DND-41 (cell line): Measurements from ENCODE around the gene PEA15.

Experiments used
- ATAC-seq: fragments of 200-7000 bp; cut with Tn5 transposase; 3 replicates; pipeline ENCODE4 v1.9.1; 2021; ENCODE audit warnings: low read depth; ENCODE audit not compliant: insufficient read depth
- DNase-seq: peaks from one replicate; pipeline ENCODE4 v3.0.0-alpha.2; 2020
- H2AFZ ChIP-seq: 2 replicates; pipeline ENCODE4 v1.6.0; 2012; ENCODE audit warnings: low read depth, low read length
- H3K27ac ChIP-seq: 2 replicates; pipeline ENCODE4 v1.5.1; 2012; ENCODE audit warnings: low read length, inconsistent platforms
- H3K27me3 ChIP-seq: fragments of 200-600 bp; sonication (generic); 2 replicates; pipeline ENCODE4 v1.6.0; 2012; ENCODE audit warnings: low read length, mild to moderate bottlenecking, inconsistent platforms; ENCODE audit not compliant: insufficient read depth, poor library complexity
- H3K36me3 ChIP-seq: 2 replicates; pipeline ENCODE4 v1.5.1; 2012; ENCODE audit warnings: low read length, inconsistent platforms; ENCODE audit not compliant: insufficient read depth
- H3K4me1 ChIP-seq: 2 replicates; pipeline ENCODE4 v1.5.1; 2012; ENCODE audit warnings: mild to moderate bottlenecking, low read length; ENCODE audit not compliant: insufficient read depth
- H3K4me2 ChIP-seq: 2 replicates; pipeline ENCODE4 v1.6.0; 2012; ENCODE audit warnings: mild to moderate bottlenecking, moderate library complexity, low read length, inconsistent platforms; ENCODE audit not compliant: insufficient read depth
- H3K4me3 ChIP-seq, 2 experiments: fragments of 200-600 bp in 1 of 2; shearing (Covaris generic) in 1 of 2; 2 replicates each; pipeline ENCODE4 v1.5.1; 2012 to 2016; ENCODE audit warnings: inconsistent platforms in 2 of 2, low read length in 2 of 2, mild to moderate bottlenecking in 2 of 2, low read depth in 1 of 2, moderate library complexity in 1 of 2
- H3K79me2 ChIP-seq: 2 replicates; pipeline ENCODE4 v1.6.0; 2012; ENCODE audit warnings: low read length, inconsistent platforms; ENCODE audit not compliant: insufficient read depth
- H3K9ac ChIP-seq: 2 replicates; pipeline ENCODE4 v1.6.0; 2012; ENCODE audit warnings: low read depth, mild to moderate bottlenecking, inconsistent platforms, low read length, moderate library complexity
- H3K9me3 ChIP-seq: 2 replicates; pipeline ENCODE4 v1.5.1; 2012; ENCODE audit warnings: low read length, moderate library complexity, mild to moderate bottlenecking, inconsistent platforms; ENCODE audit not compliant: insufficient read depth, severe bottlenecking
- H4K20me1 ChIP-seq: 2 replicates; pipeline ENCODE4 v1.6.0; 2012; ENCODE audit warnings: low read length; ENCODE audit not compliant: insufficient read depth
- EZH2 ChIP-seq: IDR thresholded peaks from 3 replicates; pipeline ENCODE4 v1.6.1; 2012; ENCODE audit warnings: borderline replicate concordance, low read depth, mild to moderate bottlenecking, moderate library complexity, low read length, inconsistent platforms; ENCODE audit not compliant: severe bottlenecking
- TF ChIP-seq, protein P1 (sequence below): IDR thresholded peaks from 2 replicates; pipeline ENCODE4 v1.5.1; 2012; ENCODE audit warnings: borderline replicate concordance, low read length, moderate library complexity, mild to moderate bottlenecking; ENCODE audit not compliant: poor library complexity, severe bottlenecking; ENCODE audit errors: extremely low read depth

The PEA15 gene

DNA sequence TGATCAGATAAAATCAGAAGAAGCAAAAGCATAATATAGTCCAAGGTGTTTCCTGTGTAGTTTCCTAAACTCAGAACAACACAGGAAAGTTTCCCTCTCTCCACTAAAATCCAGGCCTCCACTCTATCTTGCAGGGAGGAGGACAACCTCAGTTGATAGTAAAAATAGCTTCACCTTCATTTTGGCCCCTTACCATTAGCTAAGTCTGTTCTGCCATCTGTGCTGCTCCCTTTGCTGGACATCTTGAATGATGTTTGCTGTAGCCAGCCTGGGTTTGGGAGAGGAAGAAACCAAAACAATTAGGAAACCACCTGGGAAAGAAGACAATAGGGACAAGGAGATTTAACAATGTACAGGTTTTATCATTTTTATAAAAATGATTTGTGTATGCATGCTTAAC lies 38.6 kb downstream of the PEA15 start:
- no peak overlapping the region for H3K4me2 ChIP-seq
- H3K9me3 ChIP-seq, result no peaks in the 10 kb centered on the region
- no peak for ATAC-seq
- peaks cover 62% of the 10 kb centered on the region for H3K36me3 ChIP-seq
- peaks cover 14% of the 10 kb centered on the region for H4K20me1 ChIP-seq
- peaks cover 53% of the 10 kb centered on the region for H3K79me2 ChIP-seq
- no peak overlapping the region for H3K4me3 ChIP-seq
- H3K27me3 ChIP-seq, result no peaks in the 10 kb centered on the region
- DNase-seq, result no peak
- H3K4me1 ChIP-seq, result no peaks in the 10 kb centered on the region; the same call in 1 of the 2 replicates
- H3K27ac ChIP-seq, result no peak overlapping the region
- H3K9ac ChIP-seq, result no peak overlapping the region
- TF ChIP-seq EZH2, result no peak
- TF ChIP-seq, protein P1, sequence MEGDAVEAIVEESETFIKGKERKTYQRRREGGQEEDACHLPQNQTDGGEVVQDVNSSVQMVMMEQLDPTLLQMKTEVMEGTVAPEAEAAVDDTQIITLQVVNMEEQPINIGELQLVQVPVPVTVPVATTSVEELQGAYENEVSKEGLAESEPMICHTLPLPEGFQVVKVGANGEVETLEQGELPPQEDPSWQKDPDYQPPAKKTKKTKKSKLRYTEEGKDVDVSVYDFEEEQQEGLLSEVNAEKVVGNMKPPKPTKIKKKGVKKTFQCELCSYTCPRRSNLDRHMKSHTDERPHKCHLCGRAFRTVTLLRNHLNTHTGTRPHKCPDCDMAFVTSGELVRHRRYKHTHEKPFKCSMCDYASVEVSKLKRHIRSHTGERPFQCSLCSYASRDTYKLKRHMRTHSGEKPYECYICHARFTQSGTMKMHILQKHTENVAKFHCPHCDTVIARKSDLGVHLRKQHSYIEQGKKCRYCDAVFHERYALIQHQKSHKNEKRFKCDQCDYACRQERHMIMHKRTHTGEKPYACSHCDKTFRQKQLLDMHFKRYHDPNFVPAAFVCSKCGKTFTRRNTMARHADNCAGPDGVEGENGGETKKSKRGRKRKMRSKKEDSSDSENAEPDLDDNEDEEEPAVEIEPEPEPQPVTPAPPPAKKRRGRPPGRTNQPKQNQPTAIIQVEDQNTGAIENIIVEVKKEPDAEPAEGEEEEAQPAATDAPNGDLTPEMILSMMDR, result no peak
- H2AFZ ChIP-seq, result no peak overlapping the region

DNA sequence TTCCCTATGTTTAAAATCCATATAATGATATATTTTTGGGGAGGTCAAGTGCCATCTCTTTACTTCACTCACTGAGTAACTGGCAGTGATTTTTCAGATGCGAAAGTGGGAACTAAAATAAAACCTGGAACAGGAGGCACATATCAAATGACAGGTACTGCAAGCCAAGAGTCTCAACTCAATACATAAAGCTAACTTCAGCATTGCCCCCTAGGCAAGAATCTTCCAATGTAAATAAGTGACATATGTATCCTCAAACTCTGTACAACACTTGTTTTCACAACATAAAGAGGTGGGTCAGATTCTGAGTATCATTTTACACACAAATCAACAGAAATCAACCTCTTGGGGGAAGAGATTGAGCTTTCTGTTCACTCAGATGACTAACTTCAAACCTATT lies 39.0 kb downstream of the PEA15 start:
- Histone ChIP-seq H3K79me2 (peaks cover 58% of the 10 kb centered on the region), H3K4me3 (no peak overlapping the region), H4K20me1 (peaks cover 14% of the 10 kb centered on the region), H3K4me1 (no peaks in the 10 kb centered on the region; the same call in 1 of the 2 replicates), H3K36me3 (peaks cover 57% of the 10 kb centered on the region), H3K27ac (no peak overlapping the region), H3K4me2 (no peak overlapping the region), H3K9ac (no peak overlapping the region), H2AFZ (no peak overlapping the region), H3K27me3 (no peaks in the 10 kb centered on the region), H3K9me3 (no peaks in the 10 kb centered on the region)
- TF ChIP-seq EZH2, result no peak
- TF ChIP-seq, protein P1, result no peak
- no peak for DNase-seq
- no peak for ATAC-seq

DNA sequence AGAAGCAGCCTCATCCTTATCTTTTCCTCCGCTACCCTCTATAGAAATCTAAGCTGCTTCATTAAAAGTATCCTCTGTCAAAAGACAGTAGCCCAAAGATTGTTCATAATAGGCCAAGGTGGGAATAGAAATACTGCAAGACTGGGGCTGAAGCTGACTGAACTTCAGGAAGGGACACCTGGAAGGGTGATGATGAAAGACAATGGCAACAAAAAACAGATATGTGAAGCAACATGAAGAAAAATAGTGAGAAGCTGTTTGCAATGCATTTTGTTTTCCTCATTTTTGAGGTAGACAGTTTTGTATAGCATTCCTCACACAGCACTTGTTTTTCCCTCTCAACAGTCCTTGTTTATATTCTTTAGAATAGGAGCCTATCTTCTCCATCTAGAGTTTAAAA lies 40.2 kb downstream of the PEA15 start:
- DNase-seq (no peak), ATAC-seq (no peak)
- no peak overlapping the region for H3K9ac ChIP-seq
- H3K9me3 ChIP-seq, result no peaks in the 10 kb centered on the region
- H2AFZ ChIP-seq, result no peak overlapping the region
- H4K20me1 ChIP-seq, result peaks cover 13% of the 10 kb centered on the region
- H3K4me2 ChIP-seq, result no peak overlapping the region
- H3K27me3 ChIP-seq, result no peaks in the 10 kb centered on the region
- H3K79me2 ChIP-seq, result peaks cover 67% of the 10 kb centered on the region
- no peak for TF ChIP-seq EZH2
- TF ChIP-seq, protein P1, result no peak
- no peak overlapping the region for H3K27ac ChIP-seq
- peaks cover 46% of the 10 kb centered on the region for H3K36me3 ChIP-seq
- no peak overlapping the region for H3K4me3 ChIP-seq
- H3K4me1 ChIP-seq, result no peaks in the 10 kb centered on the region; the same call in 1 of the 2 replicates

DNA sequence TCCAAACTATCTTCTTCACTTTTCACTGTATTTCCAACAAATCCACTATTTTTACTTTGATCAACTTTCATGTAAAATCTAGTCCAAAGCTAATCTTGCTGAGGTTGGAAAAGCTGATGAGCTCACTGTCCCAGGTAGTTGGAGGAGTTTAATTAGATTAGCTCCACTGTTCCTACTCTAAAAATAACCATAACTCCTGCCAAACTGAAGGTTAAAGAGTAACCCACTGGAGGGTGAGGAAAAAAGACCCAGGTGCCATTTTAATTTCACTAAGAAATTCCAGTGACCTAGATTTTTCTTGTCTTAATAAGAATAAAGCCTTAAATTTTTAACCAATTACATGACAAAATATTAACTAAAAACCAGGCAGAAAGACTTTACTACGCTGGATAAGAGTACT lies 41.9 kb downstream of the PEA15 start:
- DNase-seq, result no peak

More for the DNA sequence above, 41.9 kb downstream of the PEA15 start:
- H3K4me1 ChIP-seq, result no peaks in the 10 kb centered on the region; the same call in 1 of the 2 replicates
- peaks cover 77% of the 10 kb centered on the region for H3K79me2 ChIP-seq
- H3K36me3 ChIP-seq, result peaks cover 49% of the 10 kb centered on the region
- no peak overlapping the region for H3K9ac ChIP-seq
- H4K20me1 ChIP-seq, result peaks cover 20% of the 10 kb centered on the region
- TF ChIP-seq EZH2, result no peak
- TF ChIP-seq, protein P1, result no peak
- no peak for ATAC-seq
- no peak overlapping the region for H3K27ac ChIP-seq
- H3K4me2 ChIP-seq, result no peak overlapping the region
- H2AFZ ChIP-seq, result no peak overlapping the region
- no peak overlapping the region for H3K4me3 ChIP-seq
- no peaks in the 10 kb centered on the region for H3K9me3 ChIP-seq
- H3K27me3 ChIP-seq, result no peaks in the 10 kb centered on the region
